ENCODE results near the gene AAMP. TPM values are rescaled to one million over a fixed set of nuclear protein-coding genes. Genes with fewer than 3 reads are reported as not detected.

The AAMP gene
- total and polyA plus RNA-seq, 7 donors, result 52.7 to 120 (median 70.6) TPM

DNA sequence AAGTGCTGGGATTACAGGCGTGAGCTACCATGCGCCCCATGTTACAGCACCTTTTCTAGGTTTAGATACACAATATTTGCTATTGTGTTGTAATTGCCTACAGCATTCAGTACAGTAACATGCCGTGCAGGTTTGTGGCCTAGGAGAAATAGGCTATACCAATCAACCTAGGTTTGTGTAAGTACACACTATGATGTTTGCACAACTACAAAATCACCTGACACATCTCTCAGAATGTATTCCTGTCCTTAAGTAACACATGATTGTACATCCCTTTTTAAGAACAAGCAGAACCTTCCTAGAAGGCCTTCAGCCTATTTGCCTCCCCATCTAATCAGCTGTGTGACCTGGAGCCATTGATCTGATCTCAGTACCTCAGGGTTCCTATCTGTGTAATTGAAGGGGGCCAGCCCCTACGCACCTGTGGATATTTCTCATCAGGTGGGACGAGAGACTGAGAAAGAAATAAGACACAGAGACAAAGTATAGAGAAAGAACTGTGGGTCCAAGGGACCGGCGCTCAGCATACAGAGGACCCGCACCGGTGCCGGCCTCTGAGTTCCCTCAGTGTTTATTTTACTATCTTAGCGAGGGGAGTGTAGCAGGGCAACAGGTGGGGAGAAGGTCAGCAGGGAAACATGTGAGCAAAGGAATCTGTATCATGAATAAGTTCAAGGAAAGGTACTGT is 41.1 kb upstream of the AAMP start:
- WGBS, 3 donors, result 87 to 92% (median 89%) methylated on average over 11 of the region's 11 CpGs
- H3K27me3 ChIP-seq (ENCODE audit: insufficient read depth in 3 of 3, low read length in 2 of 3), result no peaks in the 10 kb centered on the region
- intact Hi-C loops (cut with DNase I), result no loop called here
- H3K9me3 ChIP-seq, result no peaks in the 10 kb centered on the region
- no peaks in the 10 kb centered on the region for H3K4me1 ChIP-seq
- H3K4me3 ChIP-seq, result no peak overlapping the region
- no peak for ATAC-seq
- DNase-seq, result no peak
- TF ChIP-seq, protein P1, sequence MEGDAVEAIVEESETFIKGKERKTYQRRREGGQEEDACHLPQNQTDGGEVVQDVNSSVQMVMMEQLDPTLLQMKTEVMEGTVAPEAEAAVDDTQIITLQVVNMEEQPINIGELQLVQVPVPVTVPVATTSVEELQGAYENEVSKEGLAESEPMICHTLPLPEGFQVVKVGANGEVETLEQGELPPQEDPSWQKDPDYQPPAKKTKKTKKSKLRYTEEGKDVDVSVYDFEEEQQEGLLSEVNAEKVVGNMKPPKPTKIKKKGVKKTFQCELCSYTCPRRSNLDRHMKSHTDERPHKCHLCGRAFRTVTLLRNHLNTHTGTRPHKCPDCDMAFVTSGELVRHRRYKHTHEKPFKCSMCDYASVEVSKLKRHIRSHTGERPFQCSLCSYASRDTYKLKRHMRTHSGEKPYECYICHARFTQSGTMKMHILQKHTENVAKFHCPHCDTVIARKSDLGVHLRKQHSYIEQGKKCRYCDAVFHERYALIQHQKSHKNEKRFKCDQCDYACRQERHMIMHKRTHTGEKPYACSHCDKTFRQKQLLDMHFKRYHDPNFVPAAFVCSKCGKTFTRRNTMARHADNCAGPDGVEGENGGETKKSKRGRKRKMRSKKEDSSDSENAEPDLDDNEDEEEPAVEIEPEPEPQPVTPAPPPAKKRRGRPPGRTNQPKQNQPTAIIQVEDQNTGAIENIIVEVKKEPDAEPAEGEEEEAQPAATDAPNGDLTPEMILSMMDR (IDR thresholded peaks at IDR 0.05), result no peak
- H3K36me3 ChIP-seq (ENCODE audit: insufficient read depth in 1 of 2, low read depth in 1 of 2), result no peaks in the 10 kb centered on the region
- no peak overlapping the region for H3K27ac ChIP-seq

- H3K27me3 ChIP-seq (ENCODE audit: insufficient read depth in 3 of 3, low read length in 2 of 3), result no peaks in the 10 kb centered on the region
- H3K27ac ChIP-seq, result no peak overlapping the region
- no peak for DNase-seq
- H3K4me1 ChIP-seq, result no peaks in the 10 kb centered on the region
- no peak overlapping the region for H3K4me3 ChIP-seq
- 86 to 91% (median 90%) methylated on average over 6 of the region's 6 CpGs for whole genome bisulfite sequencing, 3 donors
- TF ChIP-seq, protein P1 (IDR thresholded peaks at IDR 0.05), result no peak
- intact Hi-C loops (cut with DNase I), result no loop called here
- no peak for ATAC-seq
- H3K36me3 ChIP-seq (ENCODE audit: insufficient read depth in 1 of 2, low read depth in 1 of 2), result no peaks in the 10 kb centered on the region
- H3K9me3 ChIP-seq, result no peaks in the 10 kb centered on the region
Observed at GRCh38 chr2:218307415-218308090, 37.6 kb upstream of the AAMP start.

GRCh38 chr2:218306184-218306920 is 36.4 kb upstream of the AAMP start:
- DNase-seq, result no peak
- intact Hi-C loops (cut with DNase I), result no loop called here
- 79 to 88% (median 87%) methylated on average over 9 of the region's 9 CpGs for WGBS, 3 donors
- TF ChIP-seq, protein P1 (IDR thresholded peaks at IDR 0.05), result no peak
- no peaks in the 10 kb centered on the region for H3K36me3 ChIP-seq (ENCODE audit: insufficient read depth in 1 of 2, low read depth in 1 of 2)
- H3K27ac ChIP-seq, result no peak overlapping the region
- H3K27me3 ChIP-seq (ENCODE audit: insufficient read depth in 3 of 3, low read length in 2 of 3), result no peaks in the 10 kb centered on the region
- no peak overlapping the region for H3K4me3 ChIP-seq
- no peak for ATAC-seq
- no peaks in the 10 kb centered on the region for H3K9me3 ChIP-seq
- no peaks in the 10 kb centered on the region for H3K4me1 ChIP-seq

- Histone ChIP-seq H3K4me3 (no peak overlapping the region), H3K36me3 (ENCODE audit: insufficient read depth in 1 of 2, low read depth in 1 of 2) (no peaks in the 10 kb centered on the region), H3K9me3 (no peaks in the 10 kb centered on the region), H3K27ac (no peak overlapping the region), H3K4me1 (no peaks in the 10 kb centered on the region), H3K27me3 (ENCODE audit: insufficient read depth in 3 of 3, low read length in 2 of 3) (no peaks in the 10 kb centered on the region)
- 73 to 83% (median 81%) methylated on average over 5 of the region's 5 CpGs for WGBS, 3 donors
- TF ChIP-seq, protein P1 (IDR thresholded peaks at IDR 0.05), result no peak
- intact Hi-C loops (cut with DNase I), result no loop called here
- ATAC-seq, result no peak
- no peak for DNase-seq
Observed at GRCh38 chr2:218305383-218305782, 35.4 kb upstream of the AAMP start.

Measured in psoas muscle (tissue), 8 donors.